Neural cell (in vitro differentiated cells): Measurements from ENCODE around the gene DOCK4. TPM values are rescaled to one million over a fixed set of nuclear protein-coding genes. Genes with fewer than 3 reads are reported as not detected.

Experiments used
- H2AFZ ChIP-seq: fragments of 200-600, 300-800 bp; sonication (generic), shearing (Covaris generic); 2 replicates; pipeline ENCODE4 v1.6.0; 2014; ENCODE audit warnings: low read depth, mild to moderate bottlenecking, antibody characterized with exemption, low read length, moderate library complexity
- H3F3A ChIP-seq: fragments of 200-600 bp; shearing (Covaris generic); 2 replicates; pipeline ENCODE4 v1.6.1; 2016; ENCODE audit warnings: mild to moderate bottlenecking, moderate library complexity, mixed read lengths, antibody characterized with exemption, low read length; ENCODE audit not compliant: insufficient read depth, poor library complexity, severe bottlenecking
- H3K27ac ChIP-seq: fragments of 200-600, 300-800 bp; sonication (generic), shearing (Covaris generic); 2 replicates; pipeline ENCODE4 v1.5.1; 2014; ENCODE audit warnings: mild to moderate bottlenecking, low read length, moderate library complexity
- H3K27me3 ChIP-seq: fragments of 300-800, 200-600 bp; sonication (generic), shearing (Covaris generic); 2 replicates; pipeline ENCODE4 v1.6.0; 2014; ENCODE audit warnings: mild to moderate bottlenecking, low read depth, low read length, moderate library complexity; ENCODE audit not compliant: insufficient read depth
- H3K36me3 ChIP-seq: fragments of 300-800, 200-600 bp; sonication (generic), shearing (Covaris generic); 2 replicates; pipeline ENCODE4 v1.5.1; 2014; ENCODE audit warnings: mild to moderate bottlenecking, antibody characterized with exemption, low read length, moderate library complexity; ENCODE audit not compliant: insufficient read depth
- H3K4me2 ChIP-seq: fragments of 300-800, 200-600 bp; sonication (generic), shearing (Covaris generic); 2 replicates; pipeline ENCODE4 v1.6.0; 2014; ENCODE audit warnings: mild to moderate bottlenecking, low read length
- H3K4me3 ChIP-seq: fragments of 300-800, 200-600 bp; sonication (generic), shearing (Covaris generic); 2 replicates; pipeline ENCODE4 v1.5.1; 2014; ENCODE audit warnings: mild to moderate bottlenecking, low read length, moderate library complexity
- H3K79me2 ChIP-seq: fragments of 200-600 bp; shearing (Covaris generic); replicated peaks from 2 replicates; pipeline ENCODE4 v1.6.0; 2014; ENCODE audit warnings: mild to moderate bottlenecking, low read length, moderate library complexity; ENCODE audit not compliant: insufficient read depth
- H3K9ac ChIP-seq: fragments of 300-800, 200-600 bp; sonication (generic), shearing (Covaris generic); 2 replicates; pipeline ENCODE4 v1.6.1; 2016; ENCODE audit warnings: mild to moderate bottlenecking, low read length, mixed read lengths
- H3K9me2 ChIP-seq: fragments of 200-600 bp; shearing (Covaris generic); 2 replicates; pipeline ENCODE4 v1.6.1; 2016; ENCODE audit warnings: mild to moderate bottlenecking, low read length, mixed read lengths; ENCODE audit not compliant: insufficient read depth
- H3K9me3 ChIP-seq: fragments of 200-600, 300-800 bp; sonication (generic), shearing (Covaris generic); 2 replicates; pipeline ENCODE4 v1.6.1; 2016; ENCODE audit warnings: mild to moderate bottlenecking, mixed run types, low read length, moderate library complexity, mixed read lengths
- H4K20me1 ChIP-seq: fragments of 200-600 bp; shearing (Covaris generic); 2 replicates; pipeline ENCODE4 v1.6.1; 2016; ENCODE audit warnings: mild to moderate bottlenecking, mixed run types; ENCODE audit not compliant: insufficient read depth
- CTCF ChIP-seq: fragments of 450-650 bp; IDR thresholded peaks from 2 replicates; pipeline ENCODE4 v1.5.1; 2014; ENCODE audit warnings: antibody characterized with exemption, mild to moderate bottlenecking, moderate library complexity; ENCODE audit not compliant: poor library complexity, severe bottlenecking
- EP300 ChIP-seq: fragments of 450-650 bp; conservative IDR thresholded peaks from 2 replicates; pipeline ENCODE4 v1.6.1; 2014; ENCODE audit warnings: antibody characterized with exemption, mild to moderate bottlenecking, moderate library complexity; ENCODE audit not compliant: poor library complexity, severe bottlenecking
- EZH2 ChIP-seq: fragments of 200-600, 300-800 bp; shearing (Covaris generic), sonication (generic); IDR thresholded peaks from 2 replicates; pipeline ENCODE4 v1.6.1; 2014; ENCODE audit warnings: antibody characterized with exemption, low read length, borderline replicate concordance, mild to moderate bottlenecking; ENCODE audit not compliant: insufficient read depth, poor library complexity, severe bottlenecking
- MXI1 ChIP-seq: fragments of 450-650 bp; conservative IDR thresholded peaks from 2 replicates; pipeline ENCODE4 v1.6.1; 2014; ENCODE audit warnings: antibody characterized with exemption, mild to moderate bottlenecking; ENCODE audit not compliant: poor library complexity, severe bottlenecking
- POLR2AphosphoS5 ChIP-seq: IDR thresholded peaks from 2 replicates; pipeline ENCODE4 v1.6.1; 2012
- RAD21 ChIP-seq: fragments of 450-650 bp; conservative IDR thresholded peaks from 2 replicates; pipeline ENCODE4 v1.6.1; 2014; ENCODE audit warnings: antibody characterized with exemption, mild to moderate bottlenecking, moderate library complexity
- REST ChIP-seq: IDR thresholded peaks from 2 replicates; pipeline ENCODE4 v1.6.1; 2012; ENCODE audit warnings: borderline replicate concordance
- SMC3 ChIP-seq: fragments of 450-650 bp; conservative IDR thresholded peaks from 2 replicates; pipeline ENCODE4 v1.6.1; 2014; ENCODE audit warnings: antibody characterized with exemption, mild to moderate bottlenecking, moderate library complexity; ENCODE audit not compliant: poor library complexity
- TAF1 ChIP-seq: IDR thresholded peaks from 2 replicates; pipeline ENCODE4 v1.6.1; 2012; ENCODE audit warnings: low read depth
- polyA plus RNA-seq: library from polyadenylated mRNA; depleted of rRNA; stranded (reverse); fragments of >200 nt; gene quantifications from 2 replicates; pipeline ENCODE4 v1.2.3, GENCODE V29; 2014

Gene DOCK4
- polyA plus RNA-seq, 1 donor from 2014 or later, result 28.1 TPM

- H3K27ac ChIP-seq, result no peak overlapping the region
- H3K27me3 ChIP-seq, result no peaks in the 10 kb centered on the region
- H3K9me2 ChIP-seq, result no peaks in the 10 kb centered on the region
- H3K9me3 ChIP-seq, result no peaks in the 10 kb centered on the region
- H2AFZ ChIP-seq, result no peak overlapping the region
- H3K9ac ChIP-seq, result no peak overlapping the region
- no peaks in the 10 kb centered on the region for H3F3A ChIP-seq
- no peaks in the 10 kb centered on the region for H4K20me1 ChIP-seq
- no peaks in the 10 kb centered on the region for H3K36me3 ChIP-seq
- TF ChIP-seq MXI1 (no peak), EZH2 (no peak), TAF1 (no peak), REST (no peak), POLR2AphosphoS5 (no peak), SMC3 (no peak), RAD21 (no peak), EP300 (no peak), CTCF (no peak)
- no peaks in the 10 kb centered on the region for H3K79me2 ChIP-seq
- H3K4me2 ChIP-seq, result no peak overlapping the region
- no peak overlapping the region for H3K4me3 ChIP-seq
These were observed 247.8 kb downstream of the DOCK4 start for GRCh38 chr7:111958431-111958830.

GRCh38 chr7:111955616-111956015 lies 250.6 kb downstream of the DOCK4 start:
- no peaks in the 10 kb centered on the region for H3K27me3 ChIP-seq
- H3K9ac ChIP-seq, result no peak overlapping the region
- TF ChIP-seq RAD21 (no peak), POLR2AphosphoS5 (no peak), CTCF (no peak), SMC3 (no peak), MXI1 (no peak), TAF1 (no peak), EZH2 (no peak), EP300 (no peak), REST (no peak)
- no peaks in the 10 kb centered on the region for H3F3A ChIP-seq
- no peak overlapping the region for H3K27ac ChIP-seq
- no peak overlapping the region for H2AFZ ChIP-seq
- H4K20me1 ChIP-seq, result no peaks in the 10 kb centered on the region
- no peaks in the 10 kb centered on the region for H3K79me2 ChIP-seq
- no peaks in the 10 kb centered on the region for H3K36me3 ChIP-seq
- no peaks in the 10 kb centered on the region for H3K9me3 ChIP-seq
- no peaks in the 10 kb centered on the region for H3K9me2 ChIP-seq
- no peak overlapping the region for H3K4me3 ChIP-seq
- H3K4me2 ChIP-seq, result no peak overlapping the region
